Fibroblast of lung (primary cell): ENCODE measurements around the gene ZRSR2. TPM values are rescaled to one million over a fixed set of nuclear protein-coding genes. Genes with fewer than 3 reads are reported as not detected.

Experiments used
- DNase-seq, 2 donors: peaks; one replicate each; pipeline versions ENCODE4 v3.0.0 to v3.0.0-alpha.2; 2010; ENCODE audit warnings: low read depth in 2 of 2
- H2AFZ ChIP-seq: 2 replicates; pipeline ENCODE4 v1.5.1; 2012; ENCODE audit warnings: low read length, control low read depth, inconsistent platforms
- H3K27ac ChIP-seq: 2 replicates; pipeline ENCODE4 v1.5.1; 2011; ENCODE audit warnings: low read length, control low read depth; ENCODE audit not compliant: insufficient read depth
- H3K27me3 ChIP-seq: 2 replicates; pipeline ENCODE4 v1.5.1; 2011; ENCODE audit warnings: mild to moderate bottlenecking, low read length; ENCODE audit not compliant: control insufficient read depth, insufficient read depth
- H3K36me3 ChIP-seq: 2 replicates; pipeline ENCODE4 v1.5.1; 2011; ENCODE audit warnings: low read length; ENCODE audit not compliant: control insufficient read depth, insufficient read depth
- H3K4me1 ChIP-seq: 2 replicates; pipeline ENCODE4 v1.5.1; 2011; ENCODE audit warnings: low read length; ENCODE audit not compliant: control insufficient read depth, insufficient read depth; ENCODE audit errors: extremely low read depth
- H3K4me2 ChIP-seq: 2 replicates; pipeline ENCODE4 v1.5.1; 2011; ENCODE audit warnings: low read length, control low read depth; ENCODE audit not compliant: insufficient read depth; ENCODE audit errors: extremely low read depth
- H3K4me3 ChIP-seq, 4 experiments: fragments of 200-600 bp in 1 of 4; sonication (generic) in 1 of 4; replicated peaks in 1 of 4; 2 replicates each; pipeline ENCODE4 v1.5.1; 2011 to 2016; ENCODE audit warnings: low read length in 4 of 4, low read depth in 3 of 4, mild to moderate bottlenecking in 3 of 4, control low read depth in 2 of 4, inconsistent platforms in 1 of 4, mixed read lengths in 1 of 4; ENCODE audit not compliant: insufficient read depth in 1 of 4; ENCODE audit errors: control extremely low read depth in 1 of 4
- H3K79me2 ChIP-seq: 2 replicates; pipeline ENCODE4 v1.5.1; 2012; ENCODE audit warnings: mild to moderate bottlenecking, low read length, inconsistent platforms; ENCODE audit not compliant: control insufficient read depth, insufficient read depth
- H3K9ac ChIP-seq: 2 replicates; pipeline ENCODE4 v1.5.1; 2011; ENCODE audit warnings: mild to moderate bottlenecking, low read length, control low read depth; ENCODE audit not compliant: insufficient read depth
- H3K9me3 ChIP-seq: 2 replicates; pipeline ENCODE4 v1.5.1; 2012; ENCODE audit warnings: low read depth, low read length; ENCODE audit not compliant: control insufficient read depth, insufficient read depth
- H4K20me1 ChIP-seq: 2 replicates; pipeline ENCODE4 v1.5.1; 2011; ENCODE audit warnings: low read length; ENCODE audit not compliant: control insufficient read depth, insufficient read depth; ENCODE audit errors: extremely low read depth
- CTCF ChIP-seq, 2 donors: IDR thresholded peaks in 1 of 2; conservative IDR thresholded peaks in 1 of 2; 1 replicate in 1 of 2; 2 replicates in 1 of 2; pipeline ENCODE4 v1.5.1; 2011 to 2012; ENCODE audit warnings: low read length in 2 of 2, control low read depth in 1 of 2, inconsistent platforms in 1 of 2, low read depth in 1 of 2, mild to moderate bottlenecking in 1 of 2
- EZH2 ChIP-seq: IDR thresholded peaks from 2 replicates; pipeline ENCODE4 v1.5.1; 2012; ENCODE audit warnings: low read length, control low read depth, mild to moderate bottlenecking; ENCODE audit errors: missing control alignments
- polyA plus RNA-seq, 2 donors: library from polyadenylated mRNA; depleted of rRNA in 1 of 2; stranded (reverse) in 1 of 2; unstranded in 1 of 2; fragments of >200 nt; gene quantifications; 2 replicates each; pipeline ENCODE4 v1.2.1, GENCODE V29; 2011 to 2012; ENCODE audit warnings: missing spikeins in 1 of 2
- total RNA-seq: library from RNA; depleted of rRNA; stranded (reverse); fragments of >200 nt; gene quantifications from 2 replicates; pipeline ENCODE4 v1.2.1, GENCODE V29; 2014

Gene ZRSR2
- total and polyA plus RNA-seq, 2 donors (not counting 1 experiment from before 2014, with no cell fraction given), result 6.6 to 8.1 TPM

- H3K27ac ChIP-seq, result no peak overlapping the region
These were observed 3.4 kb upstream of the ZRSR2 start for GRCh38 chrX:15786915-15787314.

GRCh38 chrX:15790769-15791290 lies 546 bp downstream of the ZRSR2 start:
- peak overlapping the region; percentile 85 for H3K27ac ChIP-seq
- no peaks in the 10 kb centered on the region for H3K4me1 ChIP-seq
- H3K4me2 ChIP-seq, result peak overlapping the region; percentile 82
- peak overlapping the region; percentile 71 to 96 (median 90) for H3K4me3 ChIP-seq
- no peaks in the 10 kb centered on the region for H3K36me3 ChIP-seq
- no peaks in the 10 kb centered on the region for H3K27me3 ChIP-seq
- TF ChIP-seq CTCF (conservative IDR thresholded peaks at IDR 0.05 in 1 of 2, IDR thresholded peaks at IDR 0.05 in 1 of 2; ENCODE audit: low read depth in 1 of 2, low read length in 2 of 2), result no peak
- TF ChIP-seq EZH2, result no peak
- peak overlapping the region; percentile 76 for H3K9ac ChIP-seq
- DNase-seq, result peak; percentile 4 to 10
- peak overlapping the region; percentile 97 for H2AFZ ChIP-seq
- H4K20me1 ChIP-seq, result no peaks in the 10 kb centered on the region
- no peaks in the 10 kb centered on the region for H3K9me3 ChIP-seq
- H3K79me2 ChIP-seq, result no peaks in the 10 kb centered on the region

More at GRCh38 chrX:15786915-15787314, 3.4 kb upstream of the ZRSR2 start:
- no peaks in the 10 kb centered on the region for H4K20me1 ChIP-seq
- no peaks in the 10 kb centered on the region for H3K27me3 ChIP-seq
- H3K4me3 ChIP-seq, result no peak overlapping the region
- H3K9ac ChIP-seq, result no peak overlapping the region
- DNase-seq, result no peak
- no peaks in the 10 kb centered on the region for H3K79me2 ChIP-seq
- no peak for TF ChIP-seq EZH2
- TF ChIP-seq CTCF (conservative IDR thresholded peaks at IDR 0.05 in 1 of 2, IDR thresholded peaks at IDR 0.05 in 1 of 2; ENCODE audit: low read depth in 1 of 2, low read length in 2 of 2), result no peak
- no peaks in the 10 kb centered on the region for H3K9me3 ChIP-seq
- no peaks in the 10 kb centered on the region for H3K36me3 ChIP-seq
- H3K4me2 ChIP-seq, result no peak overlapping the region
- no peak overlapping the region for H2AFZ ChIP-seq
- H3K4me1 ChIP-seq, result no peaks in the 10 kb centered on the region

- Histone ChIP-seq H3K9ac (no peak overlapping the region), H3K4me2 (no peak overlapping the region), H3K27ac (no peak overlapping the region), H3K27me3 (no peaks in the 10 kb centered on the region), H4K20me1 (no peaks in the 10 kb centered on the region), H3K36me3 (no peaks in the 10 kb centered on the region), H3K4me3 (no peak overlapping the region), H3K9me3 (no peaks in the 10 kb centered on the region), H3K79me2 (peaks cover 3% of the 10 kb centered on the region), H2AFZ (no peak overlapping the region), H3K4me1 (no peaks in the 10 kb centered on the region)
- DNase-seq, result peak in 1 of 2 donors; percentile 8
- TF ChIP-seq EZH2 (no peak), CTCF (conservative IDR thresholded peaks at IDR 0.05 in 1 of 2, IDR thresholded peaks at IDR 0.05 in 1 of 2; ENCODE audit: low read depth in 1 of 2, low read length in 2 of 2) (no peak)
These were observed 7.4 kb downstream of the ZRSR2 start for GRCh38 chrX:15797707-15798106.
